Caco-2 (cell line): ENCODE data around the gene OR4D9. TPM values are rescaled to one million over a fixed set of nuclear protein-coding genes. Genes with fewer than 3 reads are reported as not detected.

ENCODE experiments used
- Bru-seq: library from RNA; stranded (reverse); fragments of 400-500 nt; gene quantifications from one replicate; lab custom pipeline; 2021; lab: Mats Ljungman, UMichigan
- BruChase-seq, 2 experiments: library from RNA; stranded (reverse); fragments of 400-500 nt; gene quantifications; one replicate each; lab custom pipeline; 2021; lab: Mats Ljungman, UMichigan
- BruUV-seq: library from RNA; stranded (reverse); fragments of 400-500 nt; replicated peaks from 2 replicates; lab custom pipeline; 2021; lab: Mats Ljungman, UMichigan
- CTCF ChIA-PET: fragments of 300-600 bp; sonication (Branson Sonifier 250); formaldehyde crosslinking; loops from one replicate; lab custom pipeline; 2022; ENCODE audit warnings: antibody characterized with exemption; lab: Charles Lee
- POLR2A ChIA-PET: fragments of 300-600 bp; sonication (Branson Sonifier 250); formaldehyde crosslinking; loops from one replicate; lab custom pipeline; 2022; ENCODE audit warnings: antibody characterized with exemption; lab: Charles Lee
- DNase-seq, 2 experiments: peaks; one replicate each; pipeline versions ENCODE4 v3.0.0 to v3.0.0-alpha.2; 2020 to 2022
- H3K27me3 ChIP-seq: replicated peaks from 2 replicates; pipeline ENCODE4 v1.6.0; 2011; ENCODE audit warnings: low read length; ENCODE audit not compliant: control insufficient read depth, insufficient read depth
- H3K36me3 ChIP-seq: 2 replicates; pipeline ENCODE4 v1.5.1; 2011; ENCODE audit warnings: low read length; ENCODE audit not compliant: control insufficient read depth, insufficient read depth
- H3K4me1 ChIP-seq: fragments of 250-450 bp; sonication (Bioruptor Pico); 2 replicates; pipeline ENCODE4 v1.5.1; 2020; ENCODE audit warnings: mild to moderate bottlenecking
- H3K4me3 ChIP-seq: 2 replicates; pipeline ENCODE4 v1.5.1; 2011; ENCODE audit warnings: low read depth, mild to moderate bottlenecking, control low read depth, low read length
- H3K9me3 ChIP-seq: fragments of 250-450 bp; sonication (Bioruptor Pico); 2 replicates; pipeline ENCODE4 v1.5.1; 2020; ENCODE audit warnings: mild to moderate bottlenecking, moderate library complexity
- H3K27ac Mint-ChIP-seq: one replicate; pipeline ENCODE4 v1.8.0; 2022; ENCODE audit warnings: mixed read lengths; ENCODE audit not compliant: unreplicated experiment
- H3K27me3 Mint-ChIP-seq: one replicate; pipeline ENCODE4 v1.8.0; 2022; ENCODE audit warnings: mixed read lengths; ENCODE audit not compliant: insufficient read depth, unreplicated experiment
- H3K36me3 Mint-ChIP-seq: one replicate; pipeline ENCODE4 v1.8.0; 2022; ENCODE audit warnings: mild to moderate bottlenecking, mixed read lengths; ENCODE audit not compliant: insufficient read depth, unreplicated experiment
- H3K4me1 Mint-ChIP-seq: one replicate; pipeline ENCODE4 v1.8.0; 2022; ENCODE audit warnings: low read depth, mixed read lengths; ENCODE audit not compliant: unreplicated experiment
- H3K4me3 Mint-ChIP-seq: one replicate; pipeline ENCODE4 v1.8.0; 2022; ENCODE audit warnings: mild to moderate bottlenecking, moderate library complexity, mixed read lengths; ENCODE audit not compliant: unreplicated experiment
- H3K9me3 Mint-ChIP-seq: one replicate; pipeline ENCODE4 v1.8.0; 2022; ENCODE audit warnings: mixed read lengths; ENCODE audit not compliant: unreplicated experiment
- CTCF ChIP-seq, 2 experiments: fragments of 200-600 bp in 1 of 2; IDR thresholded peaks; 1 replicate in 1 of 2; 2 replicates in 1 of 2; pipeline versions ENCODE4 v1.5.1 to v1.8.0; 2011 to 2022; ENCODE audit warnings: antibody characterized with exemption in 1 of 2, control low read depth in 1 of 2, inconsistent platforms in 1 of 2, low read depth in 1 of 2, low read length in 1 of 2, mild to moderate bottlenecking in 1 of 2, moderate library complexity in 1 of 2; ENCODE audit not compliant: insufficient read depth in 1 of 2, severe bottlenecking in 1 of 2, unreplicated experiment in 1 of 2
- intact Hi-C: fragments of 100-400 bp; cut with micrococcal nuclease; formaldehyde crosslinking; loops from one replicate; pipeline ENCODE4 v1.10.0; 2022; ENCODE audit not compliant: unreplicated experiment
- long read RNA-seq: library from polyadenylated mRNA; stranded (forward); transcript quantifications from one replicate; pipeline ENCODE4 v2.0.0, GENCODE V29; 2022
- total RNA-seq: library from RNA; stranded (reverse); gene quantifications from 2 replicates; pipeline ENCODE4 v1.2.3, GENCODE V29; 2022

OR4D9 gene
- not detected in 2 replicates for total RNA-seq
- Bru-seq, nascent RNA: not detected
- BruChase-seq, experiment 1, labeled RNA remaining after a 2-hour chase: not detected
- BruChase-seq, experiment 2, labeled RNA remaining after a 6-hour chase: not detected
- long read RNA-seq: 0 reads

- Mint-ChIP-seq H3K27me3 (peaks cover 11% of the 10 kb centered on the region), H3K4me3 (no peak within 1 kb of the TSS), H3K4me1 (no peaks in the 10 kb centered on the region), H3K27ac (no peak within 1 kb of the TSS), H3K9me3 (no peaks in the 10 kb centered on the region), H3K36me3 (no peaks in the 10 kb centered on the region)
- Histone ChIP-seq H3K4me3 (no peak within 1 kb of the TSS), H3K9me3 (peaks cover 3% of the 10 kb centered on the region; the same call in 1 of the 2 replicates), H3K36me3 (no peaks in the 10 kb centered on the region), H3K27me3 (no peaks in the 10 kb centered on the region), H3K4me1 (no peaks in the 10 kb centered on the region)
- BruUV-seq: no TSS peak
- intact Hi-C loops: no loop called here
- no peak for TF ChIP-seq CTCF (IDR thresholded peaks at IDR 0.05; ENCODE audit: insufficient read depth in 1 of 2, low read depth in 1 of 2, low read length in 1 of 2, severe bottlenecking in 1 of 2, unreplicated experiment in 1 of 2)
- no peak for DNase-seq
- ChIA-PET POLR2A (no interaction called here), CTCF (no interaction called here)
These were observed at the start of gene OR4D9 for GRCh38 chr11:59510941-59511589. Gene OR4D9, plus strand, starts transcription at chr11:59511539. Its CDS starts 3,374 bp downstream, at chr11:59514913.

GRCh38 chr11:59463190-59463641 is 48.1 kb upstream of the OR4D9 start:
- no peaks in the 10 kb centered on the region for H3K9me3 Mint-ChIP-seq
- TF ChIP-seq CTCF (IDR thresholded peaks at IDR 0.05; ENCODE audit: insufficient read depth in 1 of 2, low read depth in 1 of 2, low read length in 1 of 2, severe bottlenecking in 1 of 2, unreplicated experiment in 1 of 2): no peak
- H3K27me3 ChIP-seq: no peaks in the 10 kb centered on the region
- POLR2A ChIA-PET: no interaction called here
- BruUV-seq: no TSS peak
- no peaks in the 10 kb centered on the region for H3K4me1 ChIP-seq
- H3K27ac Mint-ChIP-seq: no peak overlapping the region
- CTCF ChIA-PET: no interaction called here
- H3K27me3 Mint-ChIP-seq: peaks cover 9% of the 10 kb centered on the region
- intact Hi-C loops: no loop called here
- H3K36me3 ChIP-seq: no peaks in the 10 kb centered on the region
- H3K4me3 Mint-ChIP-seq: no peak overlapping the region
- DNase-seq: no peak
- peaks cover 5% of the 10 kb centered on the region for H3K9me3 ChIP-seq
- H3K36me3 Mint-ChIP-seq: no peaks in the 10 kb centered on the region
- no peaks in the 10 kb centered on the region for H3K4me1 Mint-ChIP-seq
- H3K4me3 ChIP-seq: no peak overlapping the region

- BruUV-seq: no TSS peak
- H3K27ac Mint-ChIP-seq: no peak within 1 kb of the TSS
- H3K36me3 ChIP-seq: no peaks in the 10 kb centered on the region
- peaks cover 24% of the 10 kb centered on the region for H3K27me3 Mint-ChIP-seq
- H3K27me3 ChIP-seq: no peaks in the 10 kb centered on the region
- no peaks in the 10 kb centered on the region for H3K4me1 ChIP-seq
- H3K4me3 ChIP-seq: no peak within 1 kb of the TSS
- no peak within 1 kb of the TSS for H3K4me3 Mint-ChIP-seq
- intact Hi-C loops: no loop called here
- H3K9me3 ChIP-seq: no peaks in the 10 kb centered on the region
- CTCF ChIA-PET: no interaction called here
- no peak for TF ChIP-seq CTCF (IDR thresholded peaks at IDR 0.05; ENCODE audit: insufficient read depth in 1 of 2, low read depth in 1 of 2, low read length in 1 of 2, severe bottlenecking in 1 of 2, unreplicated experiment in 1 of 2)
- H3K9me3 Mint-ChIP-seq: no peaks in the 10 kb centered on the region
- no peaks in the 10 kb centered on the region for H3K4me1 Mint-ChIP-seq
- POLR2A ChIA-PET: no interaction called here
- no peak for DNase-seq
- no peaks in the 10 kb centered on the region for H3K36me3 Mint-ChIP-seq
These were observed 38.3 kb upstream of the OR4D9 start, which contains the start of gene OR4D10 for GRCh38 chr11:59473015-59473414. Gene OR4D10, plus strand, starts transcription at chr11:59473315. Its CDS starts 4,115 bp downstream, at chr11:59477430.
